TTC549 (cell line): ENCODE results near the gene RAB22A.

Source experiments
- FAIRE-seq: peaks from 2 replicates; lab custom pipeline; 2012; peaks lifted over from hg19 to GRCh38; lab: Jason Lieb, UNC

The RAB22A gene

DNA sequence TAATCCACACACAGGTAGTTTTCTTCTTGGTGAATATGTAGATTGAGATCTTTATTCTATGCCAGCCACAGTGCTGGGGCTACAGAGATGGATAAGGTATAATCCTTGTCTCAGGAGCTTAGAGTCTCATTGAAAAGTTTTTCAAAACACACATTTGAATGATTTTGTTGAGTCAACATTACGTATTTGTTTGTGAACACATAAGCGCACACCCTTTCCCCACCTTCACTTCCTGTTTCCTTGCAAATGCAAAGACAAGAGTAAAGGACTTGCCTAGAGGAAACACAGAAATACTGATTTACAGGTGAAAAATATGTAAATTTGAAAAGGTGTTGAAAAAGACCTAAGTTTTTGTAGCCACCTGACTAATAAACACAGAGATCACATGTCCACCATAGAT, 107.3 kb downstream of the RAB22A start:
- no peak for FAIRE-seq
